NCI-H69 (cell line): ENCODE data around the gene RERE.
"Not testable (repeated sequence)": the region's sequence is repeated elsewhere in the genome, so short reads cannot be mapped to it uniquely, and the experiment has no call there.

Experiments
- DNase-seq: peaks from one replicate; lab custom pipeline; 2025; lab: John Stamatoyannopoulos, UW

RERE gene

DNA sequence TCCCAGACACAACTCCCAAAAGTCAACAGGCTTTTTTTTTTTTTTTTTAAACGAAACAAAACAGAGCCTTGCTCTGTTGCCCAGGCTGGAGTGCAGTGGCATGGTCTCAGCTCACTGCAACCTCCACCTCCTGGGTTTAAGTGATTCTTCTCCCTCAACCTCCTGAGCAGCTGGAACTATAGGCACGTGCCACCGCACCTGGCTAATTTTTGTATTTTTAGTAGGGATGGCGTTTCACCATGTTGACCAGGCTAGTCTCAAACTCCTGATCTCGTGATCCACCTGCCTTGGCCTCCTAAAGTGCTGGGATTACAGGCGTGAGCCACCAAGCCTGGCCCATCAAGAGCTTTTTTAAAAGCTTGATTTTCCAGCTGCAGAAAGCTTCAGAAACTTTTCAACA lies 437.1 kb downstream of the RERE start:
- DNase-seq: not testable (repeated sequence)

- no peak for DNase-seq
Measured at GRCh38 chr1:8379513-8380186, 437.8 kb downstream of the RERE start.

- DNase-seq: no peak
Measured at GRCh38 chr1:8378981-8379470, 438.4 kb downstream of the RERE start.

DNA sequence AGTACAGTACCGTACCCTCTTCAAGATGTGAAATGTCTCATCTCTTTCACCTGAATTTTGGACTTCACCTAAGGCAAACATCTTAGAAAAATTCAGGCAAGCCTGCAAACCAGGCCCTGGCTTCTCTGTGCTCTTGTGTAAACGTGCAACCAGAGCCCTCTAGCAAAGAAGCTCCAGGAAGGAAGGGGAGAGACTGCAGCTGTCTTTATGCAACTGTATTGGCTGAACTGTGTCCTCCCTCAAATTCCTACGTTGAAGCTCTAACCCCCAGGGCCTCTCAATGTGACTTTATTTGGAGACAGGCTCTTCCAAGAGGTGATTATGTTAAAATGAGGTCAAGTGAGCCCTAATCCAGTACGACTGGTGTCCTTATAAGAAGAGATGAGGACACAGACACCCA lies 439.3 kb downstream of the RERE start:
- DNase-seq: no peak

DNA sequence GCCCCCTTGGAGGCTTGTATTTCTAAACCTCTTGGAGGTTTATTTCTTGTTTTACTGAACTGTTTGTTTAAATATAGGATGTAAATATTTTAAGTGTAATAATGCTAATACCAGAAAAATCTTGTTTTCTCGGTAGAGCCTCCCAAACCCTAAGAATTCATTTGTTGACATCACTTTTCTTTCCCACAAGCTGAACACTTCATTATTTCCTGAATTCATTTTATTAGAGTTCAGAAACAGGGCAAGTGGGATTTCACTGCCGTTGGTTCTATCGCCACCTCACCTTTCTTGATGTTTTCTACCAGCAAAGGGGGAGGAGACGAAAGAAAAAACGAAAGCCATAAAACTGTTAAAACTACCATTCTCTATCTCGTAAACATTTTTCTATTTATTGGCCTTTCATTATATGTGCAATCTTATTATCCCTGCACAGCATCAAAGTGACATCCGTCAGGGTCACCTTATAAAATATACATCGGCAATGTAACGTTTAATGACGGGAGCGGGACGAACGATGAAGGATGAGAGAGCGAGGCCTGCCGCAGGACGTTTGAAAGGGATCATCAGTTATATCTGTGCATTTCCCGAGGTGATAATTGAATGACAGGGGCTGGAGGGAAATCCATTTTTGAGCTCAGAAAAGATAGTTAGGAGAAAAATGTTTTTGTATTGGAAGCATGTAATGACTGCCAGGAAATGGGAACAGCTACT lies 440.0 kb downstream of the RERE start:
- no peak for DNase-seq

DNA sequence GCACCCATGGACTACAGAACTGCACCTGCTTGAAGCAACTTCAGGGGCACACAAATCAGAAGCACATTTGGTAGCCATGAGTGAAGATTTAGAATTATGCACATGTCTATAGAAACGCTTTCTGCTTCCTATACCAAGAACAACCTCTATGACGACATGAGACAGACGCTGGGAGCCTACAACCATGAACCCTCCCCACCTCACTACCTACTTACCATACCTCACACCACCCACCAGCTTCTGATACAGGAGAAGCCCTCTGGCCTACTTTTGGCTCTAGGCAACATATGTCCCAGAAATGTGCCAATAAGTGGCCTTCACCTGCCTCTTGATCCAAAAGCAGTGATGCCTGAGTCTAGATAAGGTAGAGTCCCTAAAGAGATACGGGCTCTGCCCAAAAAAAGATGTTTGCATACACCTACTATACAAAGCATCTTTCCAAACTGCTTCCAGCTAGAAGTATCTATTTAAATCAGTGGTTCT lies 441.0 kb downstream of the RERE start:
- DNase-seq: no peak

DNA sequence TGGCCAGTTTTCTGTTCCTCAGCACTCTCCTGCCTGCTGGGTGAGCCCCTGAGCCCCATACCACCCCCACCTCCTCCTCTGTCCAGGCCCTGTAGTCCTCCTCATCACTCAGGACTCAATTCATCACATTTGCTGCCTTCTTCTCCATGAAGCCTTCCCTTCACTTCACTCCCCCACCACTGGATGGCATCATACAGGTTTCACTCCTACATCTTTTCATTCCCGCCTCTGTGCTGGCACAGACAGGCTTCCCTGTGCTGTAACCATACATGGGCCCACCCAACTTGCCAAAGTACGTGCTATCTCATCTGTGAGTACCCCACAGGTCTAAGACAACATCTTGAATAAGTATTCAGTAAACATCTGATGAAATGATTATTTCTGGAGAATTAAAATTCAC lies 442.6 kb downstream of the RERE start:
- peak; percentile 52 for DNase-seq

- no peak for DNase-seq
Measured at GRCh38 chr1:8374356-8374755, 443.1 kb downstream of the RERE start.

DNA sequence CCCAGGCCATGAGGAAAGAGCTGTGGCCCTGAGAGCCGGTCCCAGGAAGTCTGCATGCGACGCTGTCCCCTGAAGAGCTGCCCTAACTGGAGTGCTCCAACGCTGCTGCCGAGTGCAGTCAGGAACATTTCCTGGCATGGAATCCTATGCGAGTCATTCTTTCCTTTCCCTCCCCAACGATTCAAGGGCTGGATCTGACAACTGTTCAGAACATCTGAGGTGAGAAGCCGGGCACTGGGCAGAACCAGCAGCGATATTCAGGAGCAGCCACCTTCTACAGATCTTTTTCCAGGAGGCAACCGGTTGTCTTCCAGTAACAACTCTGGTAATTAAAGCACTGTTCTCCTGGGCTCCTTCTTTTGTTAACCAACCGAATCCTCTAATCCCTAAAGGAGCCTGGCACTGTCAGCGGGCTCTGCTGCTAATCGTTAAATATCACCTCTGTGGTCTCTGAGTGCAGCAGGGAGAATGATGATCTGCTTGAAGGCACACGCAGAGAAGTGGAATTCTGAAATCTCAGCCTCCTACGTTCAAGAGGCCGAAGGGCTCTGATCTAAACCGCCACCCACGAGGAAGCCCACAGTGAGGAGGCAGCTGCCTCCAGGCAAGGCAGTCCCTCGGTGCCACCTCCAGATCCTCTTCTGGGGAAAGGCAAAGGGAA lies 443.7 kb downstream of the RERE start:
- peak; percentile 14 for DNase-seq

DNA sequence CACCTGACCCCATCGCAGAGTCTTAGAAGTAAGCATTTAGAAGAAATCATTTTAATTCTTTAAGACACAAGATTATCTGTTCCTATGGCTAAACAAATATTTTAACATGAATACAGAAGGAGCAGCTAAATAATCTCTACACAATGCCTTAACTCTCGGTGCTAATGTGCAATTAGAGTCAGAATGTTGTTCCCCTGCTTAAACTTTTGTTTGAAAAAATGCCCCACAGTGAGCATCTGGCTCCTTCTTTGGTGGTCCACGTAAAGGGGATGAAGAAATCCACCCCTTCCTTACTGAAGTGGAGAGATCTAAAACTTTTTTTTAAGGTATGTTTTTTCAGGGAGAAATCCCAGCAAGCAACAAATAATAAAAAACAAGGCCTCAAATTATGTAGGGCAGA lies 444.3 kb downstream of the RERE start:
- DNase-seq: no peak

DNA sequence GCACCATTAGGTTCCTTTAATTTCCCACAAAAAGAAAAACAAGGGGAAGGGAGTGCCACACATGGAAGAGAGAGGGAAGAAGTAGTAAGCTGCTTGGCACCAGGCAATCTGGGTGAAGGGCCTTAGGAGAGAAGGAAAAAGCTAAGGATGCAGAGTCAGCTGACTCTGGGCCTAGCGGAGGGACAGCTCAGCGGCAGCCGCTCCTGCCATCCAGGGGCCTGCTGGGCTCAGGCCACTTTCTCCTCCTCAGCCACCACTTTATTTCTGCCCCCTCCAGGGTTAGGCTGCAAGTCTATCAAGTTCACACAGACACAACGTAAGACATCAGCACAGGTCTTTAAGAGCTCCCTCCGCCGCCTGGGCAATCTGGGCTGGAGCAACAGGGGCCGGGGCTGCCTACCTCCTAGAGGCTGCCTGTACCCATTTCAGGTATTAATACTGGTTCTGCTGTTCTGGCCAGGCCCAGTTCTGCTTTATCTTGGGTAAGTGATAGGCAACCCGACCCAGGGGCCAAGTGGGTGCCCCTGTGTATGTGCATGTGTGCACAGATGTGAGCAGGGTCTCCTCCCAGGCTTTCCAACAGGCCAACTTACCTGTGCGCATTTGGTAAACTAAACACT lies 446.0 kb downstream of the RERE start:
- no peak for DNase-seq

GRCh38 chr1:8370905-8371315 lies 446.5 kb downstream of the RERE start:
- DNase-seq: peak; percentile 95

- peak; percentile 95 for DNase-seq
Measured at GRCh38 chr1:8370046-8370881, 447.2 kb downstream of the RERE start.

DNA sequence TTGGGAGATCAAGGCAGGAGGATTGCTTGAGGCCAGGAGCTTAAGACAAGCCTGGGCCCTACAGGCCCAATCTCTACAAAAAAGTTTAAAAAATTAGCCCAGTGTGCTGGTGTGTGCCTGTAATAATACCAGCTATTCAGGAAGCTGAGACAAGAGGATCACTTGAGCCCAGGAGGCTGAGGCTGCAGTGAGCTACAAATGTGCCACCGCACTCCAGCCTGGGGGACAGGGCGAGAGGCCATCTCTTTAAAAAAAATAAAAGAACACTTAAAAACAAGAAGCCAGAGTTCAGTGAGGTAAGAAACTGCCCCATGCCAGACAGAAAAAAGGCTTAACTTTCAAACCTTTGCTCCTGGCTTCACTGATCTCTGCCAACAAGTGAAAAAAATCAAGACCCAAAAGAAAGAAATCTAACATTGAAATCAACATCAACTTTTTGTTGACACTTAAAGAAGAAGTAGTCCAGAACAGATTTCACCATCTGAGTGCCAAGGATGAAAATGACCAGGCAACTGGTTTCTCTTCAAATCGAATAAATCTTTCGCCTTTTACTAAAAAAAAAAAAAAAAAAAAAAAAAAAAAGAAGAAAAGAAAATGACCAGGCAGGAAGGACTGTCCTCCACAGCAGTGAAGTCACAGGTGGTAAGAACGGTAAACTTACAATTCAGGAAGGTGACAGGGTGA lies 448.3 kb downstream of the RERE start:
- DNase-seq: no peak

- no peak for DNase-seq
Measured at GRCh38 chr1:8367571-8368194, 449.8 kb downstream of the RERE start.

- no peak for DNase-seq
Measured at GRCh38 chr1:8365661-8366362, 451.6 kb downstream of the RERE start.

GRCh38 chr1:8364528-8365442 lies 452.7 kb downstream of the RERE start:
- DNase-seq: no peak

DNA sequence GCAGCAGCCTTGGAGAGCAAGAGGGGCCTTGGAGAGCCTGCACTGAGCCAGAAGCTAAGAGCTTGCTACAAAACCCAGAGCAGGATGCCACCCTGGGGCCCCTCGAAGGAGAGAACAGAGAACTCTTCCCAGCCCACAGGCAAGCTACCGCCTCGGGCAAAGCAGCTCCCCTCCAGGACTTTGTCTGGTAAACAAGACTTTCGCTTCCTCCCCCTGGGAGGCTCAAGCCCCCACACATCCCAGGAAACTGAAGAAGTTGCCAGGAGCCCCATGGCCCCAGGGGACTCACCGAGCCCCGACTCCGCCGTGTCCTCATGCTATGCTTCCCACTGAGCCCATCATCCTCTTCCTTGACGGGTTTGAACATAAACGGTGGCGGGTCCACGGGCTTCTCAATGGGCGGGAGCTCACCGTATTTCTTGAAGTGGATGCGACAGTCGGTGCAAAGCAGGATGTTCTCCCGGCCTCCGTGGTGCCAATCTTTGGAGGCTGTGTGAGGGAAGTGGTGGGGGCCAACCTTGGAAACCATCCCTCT lies 453.6 kb downstream of the RERE start:
- DNase-seq: no peak
